Fibroblast of mammary gland (primary cell): ENCODE data around the gene C1orf159.

Experiments used
- DNase-seq: peaks from one replicate; pipeline ENCODE4 v3.0.0-alpha.2; 2010; ENCODE audit warnings: low read depth
- H3K4me3 ChIP-seq: 2 replicates; pipeline ENCODE4 v1.5.1; 2011; ENCODE audit warnings: low read depth, mild to moderate bottlenecking, low read length, moderate library complexity; ENCODE audit not compliant: control insufficient read depth
- TF ChIP-seq, protein P1 (sequence below): conservative IDR thresholded peaks from 2 replicates; pipeline ENCODE4 v1.5.1; 2011; ENCODE audit warnings: low read depth, low read length, inconsistent platforms; ENCODE audit not compliant: control insufficient read depth, insufficient read depth

Gene C1orf159

DNA sequence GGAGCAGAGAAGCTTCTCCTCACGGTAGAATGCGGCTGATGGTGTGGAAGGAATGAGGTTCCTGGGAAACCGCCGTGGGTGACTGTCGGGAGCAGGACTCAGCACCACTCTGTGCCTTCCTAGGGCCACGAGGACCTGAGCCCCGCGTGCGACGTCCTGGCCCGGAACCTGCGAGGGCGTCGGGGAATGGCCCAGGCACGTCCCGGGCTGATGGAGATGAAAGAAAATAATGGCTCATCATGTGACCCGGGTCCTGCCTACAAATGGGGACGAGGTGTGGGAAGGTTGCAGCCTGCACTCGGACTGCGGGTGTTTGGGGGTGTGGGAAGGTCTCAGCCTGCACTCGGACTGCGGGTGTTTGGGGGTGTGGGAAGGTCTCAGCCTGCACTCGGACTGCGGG is 32.7 kb upstream of the C1orf159 start:
- TF ChIP-seq, protein P1, sequence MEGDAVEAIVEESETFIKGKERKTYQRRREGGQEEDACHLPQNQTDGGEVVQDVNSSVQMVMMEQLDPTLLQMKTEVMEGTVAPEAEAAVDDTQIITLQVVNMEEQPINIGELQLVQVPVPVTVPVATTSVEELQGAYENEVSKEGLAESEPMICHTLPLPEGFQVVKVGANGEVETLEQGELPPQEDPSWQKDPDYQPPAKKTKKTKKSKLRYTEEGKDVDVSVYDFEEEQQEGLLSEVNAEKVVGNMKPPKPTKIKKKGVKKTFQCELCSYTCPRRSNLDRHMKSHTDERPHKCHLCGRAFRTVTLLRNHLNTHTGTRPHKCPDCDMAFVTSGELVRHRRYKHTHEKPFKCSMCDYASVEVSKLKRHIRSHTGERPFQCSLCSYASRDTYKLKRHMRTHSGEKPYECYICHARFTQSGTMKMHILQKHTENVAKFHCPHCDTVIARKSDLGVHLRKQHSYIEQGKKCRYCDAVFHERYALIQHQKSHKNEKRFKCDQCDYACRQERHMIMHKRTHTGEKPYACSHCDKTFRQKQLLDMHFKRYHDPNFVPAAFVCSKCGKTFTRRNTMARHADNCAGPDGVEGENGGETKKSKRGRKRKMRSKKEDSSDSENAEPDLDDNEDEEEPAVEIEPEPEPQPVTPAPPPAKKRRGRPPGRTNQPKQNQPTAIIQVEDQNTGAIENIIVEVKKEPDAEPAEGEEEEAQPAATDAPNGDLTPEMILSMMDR = no peak
- DNase-seq = no peak

DNA sequence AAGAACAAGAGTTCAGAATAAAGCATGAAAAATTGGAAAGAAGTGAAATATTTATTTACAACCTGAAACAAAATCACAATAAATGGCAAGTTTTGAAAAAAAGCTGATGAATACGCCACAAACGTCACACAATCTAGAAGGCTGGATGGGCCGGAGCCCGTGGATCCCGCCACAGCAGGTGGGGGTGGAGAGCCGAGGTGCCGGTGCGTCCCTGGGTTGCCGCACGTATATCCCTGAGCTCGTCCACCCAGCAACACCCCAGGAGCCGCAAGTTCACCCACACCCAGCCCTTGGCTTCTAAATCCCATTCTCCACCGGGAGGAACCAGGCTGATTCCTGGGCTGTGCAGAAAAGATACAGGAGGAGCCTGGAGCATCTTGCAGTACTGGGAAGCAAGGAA is 32.2 kb upstream of the C1orf159 start:
- TF ChIP-seq, protein P1 = no peak
- no peak for DNase-seq
- H3K4me3 ChIP-seq = no peak overlapping the region

More for the DNA sequence above, 32.7 kb upstream of the C1orf159 start:
- H3K4me3 ChIP-seq = no peak overlapping the region

DNA sequence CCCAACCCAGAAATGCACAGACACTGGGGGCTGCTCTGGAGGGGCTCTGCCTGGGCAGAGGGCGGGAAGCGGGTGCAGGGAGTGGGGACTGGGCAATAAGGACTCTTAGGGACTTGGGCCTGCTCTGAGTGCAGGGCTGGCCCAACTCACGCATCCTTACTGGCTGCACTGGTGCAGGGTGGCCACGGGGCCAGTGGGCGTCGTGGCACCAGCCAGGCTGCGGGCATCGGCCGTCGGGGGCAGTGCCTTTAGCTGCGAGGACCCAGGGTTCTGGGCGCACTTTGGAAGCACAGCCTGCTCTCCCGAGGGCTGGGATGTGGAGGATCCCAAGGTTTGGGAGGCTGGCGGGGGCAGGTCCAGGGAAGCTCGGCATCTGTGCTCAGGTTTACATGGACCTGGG is 30.7 kb upstream of the C1orf159 start:
- no peak overlapping the region for H3K4me3 ChIP-seq
- DNase-seq = no peak
- TF ChIP-seq, protein P1 = no peak

DNA sequence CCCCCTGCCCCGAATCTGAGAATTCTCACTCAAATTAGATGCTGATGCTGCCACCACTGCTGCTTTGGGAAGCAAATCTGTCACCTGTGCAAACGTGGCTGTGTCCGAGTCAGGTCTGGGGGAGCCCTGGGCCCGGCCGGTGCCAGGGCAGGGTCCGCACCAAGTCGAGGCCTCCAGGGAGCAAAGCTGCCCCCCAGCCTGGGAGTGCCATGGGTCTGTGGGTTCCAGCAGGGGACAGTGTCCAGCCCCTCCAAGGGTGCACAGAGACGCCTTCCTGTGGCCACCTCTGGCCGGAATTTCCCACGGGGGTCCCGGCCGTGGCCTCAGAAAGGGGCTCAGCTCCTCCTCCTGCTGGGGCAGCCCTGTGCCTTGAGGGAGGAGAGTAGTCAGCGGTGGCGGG is 30.1 kb upstream of the C1orf159 start:
- TF ChIP-seq, protein P1 = no peak
- H3K4me3 ChIP-seq = no peak overlapping the region
- DNase-seq = no peak

DNA sequence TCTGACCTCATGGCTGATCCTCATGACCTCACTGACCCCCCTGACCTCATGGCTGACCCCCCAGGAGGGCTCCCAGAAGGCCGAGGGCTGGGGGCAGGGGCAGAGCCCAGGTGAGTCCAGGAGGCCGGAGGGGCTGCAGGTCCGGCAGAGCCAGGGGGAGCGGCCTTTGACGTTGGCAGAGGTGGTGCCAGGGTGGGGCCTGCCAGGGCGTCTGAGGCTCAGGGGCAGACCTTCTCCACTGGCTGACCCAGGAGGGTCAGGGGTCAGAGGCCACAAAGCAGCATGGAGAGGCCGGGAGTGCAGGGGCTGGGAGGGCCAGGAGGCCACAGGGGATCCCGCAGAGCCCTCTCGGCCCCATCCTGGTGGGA is 29.6 kb upstream of the C1orf159 start:
- DNase-seq = no peak
- TF ChIP-seq, protein P1 = no peak
- no peak overlapping the region for H3K4me3 ChIP-seq

DNA sequence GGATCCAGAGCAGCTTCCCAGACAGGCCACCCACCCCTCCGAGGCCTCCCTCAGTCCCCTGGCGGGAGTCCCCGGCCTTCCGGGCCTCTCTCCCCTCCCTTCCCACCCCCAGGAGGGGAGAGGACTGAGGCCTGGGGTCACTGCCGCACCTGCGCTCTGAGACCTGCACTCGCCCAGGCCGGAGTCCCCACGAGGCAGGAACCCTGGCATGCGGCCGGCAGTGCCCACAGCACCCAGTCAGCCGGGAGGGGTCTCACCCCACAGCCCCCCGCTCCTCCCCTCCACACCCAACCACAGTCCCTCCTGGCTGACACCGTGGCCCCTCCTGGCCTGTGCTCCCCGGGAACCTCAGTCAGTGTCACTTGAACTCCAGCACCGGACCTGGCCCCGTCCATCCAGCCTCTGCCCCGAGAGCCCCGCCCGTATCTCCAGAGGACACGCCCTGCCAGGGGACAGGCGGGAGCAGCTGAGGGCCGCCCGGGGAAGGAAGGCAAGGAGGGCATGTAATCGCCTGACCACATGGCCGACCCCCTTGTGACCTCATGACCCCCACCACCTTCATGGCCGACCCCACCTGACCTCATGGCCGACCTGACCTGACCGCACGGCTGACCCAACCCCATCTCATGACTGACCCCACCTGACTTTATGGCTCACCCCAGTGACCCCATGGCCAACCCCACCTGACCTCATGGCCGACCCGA is 29.1 kb upstream of the C1orf159 start:
- H3K4me3 ChIP-seq = no peak overlapping the region
- TF ChIP-seq, protein P1 = no peak
- DNase-seq = no peak
